Fibroblast of pulmonary artery (primary cell): Measurements from ENCODE around the gene EPS8L3.

Experiments used
- DNase-seq: peaks from one replicate; pipeline ENCODE4 v3.0.0-alpha.2; 2010; ENCODE audit warnings: low read depth
- H3K4me3 ChIP-seq: replicated peaks from 2 replicates; pipeline ENCODE4 v1.5.1; 2011; ENCODE audit warnings: low read depth, mild to moderate bottlenecking, control low read depth, low read length, moderate library complexity
- CTCF ChIP-seq: IDR thresholded peaks from 2 replicates; pipeline ENCODE4 v1.5.1; 2011; ENCODE audit warnings: mild to moderate bottlenecking, control low read depth, low read length, inconsistent platforms; ENCODE audit errors: missing control alignments

EPS8L3 gene

GRCh38 chr1:109762821-109763645, 690 bp downstream of the EPS8L3 start:
- peak; percentile 93 for DNase-seq
- no peak overlapping the region for H3K4me3 ChIP-seq
- TF ChIP-seq CTCF: no peak

DNA sequence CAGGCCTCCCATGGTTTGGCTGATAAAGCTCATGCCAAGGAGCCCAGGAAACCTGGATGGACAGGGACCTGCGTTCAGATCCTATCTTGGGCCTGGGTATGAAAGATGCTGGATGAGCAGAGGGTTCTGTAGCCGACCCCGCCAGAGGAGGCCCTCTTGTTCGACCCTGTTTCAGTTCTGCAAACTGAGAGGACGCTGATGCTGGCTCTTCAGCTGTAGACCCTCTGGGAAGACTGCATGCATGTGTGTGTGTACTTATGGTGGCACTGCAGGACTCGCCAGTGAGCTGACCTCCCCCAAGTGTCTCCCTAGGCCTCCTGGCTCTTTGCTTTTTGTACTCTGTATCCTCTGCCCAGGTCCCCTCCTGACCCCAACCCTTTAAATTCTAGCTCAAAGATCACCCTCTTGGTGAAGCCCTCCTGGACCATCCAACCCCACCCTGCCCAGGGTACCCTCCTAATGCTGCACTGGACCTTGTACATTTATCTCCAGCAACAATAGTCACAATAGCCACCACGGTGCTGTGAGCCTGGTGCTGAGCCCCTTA, 1.6 kb downstream of the EPS8L3 start:
- no peak for DNase-seq
- H3K4me3 ChIP-seq: no peak overlapping the region
- no peak for TF ChIP-seq CTCF

DNA sequence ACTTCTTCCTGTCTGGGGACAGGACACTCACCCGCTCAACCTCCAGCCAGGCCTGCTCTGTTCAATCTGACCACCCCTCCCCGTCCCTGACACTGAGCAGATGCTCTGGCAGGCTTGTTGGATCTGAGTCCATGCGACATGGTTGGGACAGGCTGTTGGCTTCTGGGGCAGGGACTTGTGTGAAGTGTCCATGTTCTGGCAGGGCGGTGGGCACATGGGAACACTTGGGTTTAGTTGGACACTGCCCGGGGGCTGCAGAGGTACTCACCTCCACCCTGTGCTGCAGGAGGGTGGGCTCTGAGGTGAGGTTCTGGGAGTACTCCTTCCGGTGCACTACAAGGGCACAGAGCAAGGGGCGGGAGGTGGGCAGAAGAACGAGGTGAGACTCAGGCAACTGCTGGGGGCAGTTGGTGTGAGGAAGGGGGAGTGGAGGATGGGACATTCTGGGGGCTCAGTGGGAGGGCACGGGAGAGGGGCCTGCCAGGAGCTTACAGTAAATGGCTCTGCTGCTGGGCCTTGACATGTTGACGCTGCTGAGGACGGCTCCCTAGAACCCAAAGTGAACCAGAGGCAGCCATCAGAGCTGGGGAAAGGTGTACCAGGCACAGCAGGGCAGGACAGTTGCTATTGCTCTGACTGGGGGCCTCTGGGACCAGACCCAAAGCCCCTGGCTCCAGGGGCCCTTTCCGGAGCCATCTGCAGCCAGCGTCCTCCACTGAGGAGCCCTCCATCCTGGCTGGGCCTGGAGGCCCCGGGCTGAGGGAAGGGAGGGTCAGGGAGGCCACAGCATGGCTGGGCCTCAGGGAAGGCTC, 2.3 kb downstream of the EPS8L3 start:
- DNase-seq: no peak
- no peak for TF ChIP-seq CTCF
- no peak overlapping the region for H3K4me3 ChIP-seq

DNA sequence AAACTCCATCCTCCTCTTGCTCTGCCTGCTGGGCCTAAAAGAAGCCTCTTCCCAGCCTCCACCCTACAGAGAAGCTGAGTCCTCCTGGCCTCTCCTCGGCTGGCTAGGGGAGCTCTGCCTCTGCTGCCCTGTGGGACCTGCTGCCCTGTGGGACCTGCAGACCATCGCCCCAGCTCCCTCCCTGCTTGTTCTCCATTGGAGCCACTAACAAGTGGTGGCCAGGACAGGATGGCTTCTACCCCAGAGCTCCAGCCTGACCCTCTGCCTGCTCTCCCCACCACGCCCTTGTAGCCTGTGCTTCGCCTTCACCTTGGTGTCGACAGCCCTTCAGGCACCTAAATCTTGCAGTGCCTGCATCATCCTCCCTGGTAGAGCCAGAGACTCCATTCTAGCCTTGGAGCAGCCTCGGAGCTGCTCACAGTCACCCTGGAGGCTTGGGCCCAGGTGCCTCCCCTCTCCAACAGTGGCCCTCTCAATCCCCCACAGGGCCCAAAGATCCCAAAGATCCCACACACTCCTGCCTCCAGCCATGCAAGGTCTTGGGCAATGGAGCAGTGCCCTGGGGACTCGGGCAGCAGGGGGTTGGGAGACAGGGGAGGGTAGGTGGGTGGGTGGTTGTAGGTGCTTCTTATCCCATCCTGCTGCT, 3.0 kb downstream of the EPS8L3 start:
- H3K4me3 ChIP-seq: no peak overlapping the region
- DNase-seq: no peak

GRCh38 chr1:109759513-109760334, 4.0 kb downstream of the EPS8L3 start:
- DNase-seq: no peak
- no peak for TF ChIP-seq CTCF

More for the DNA sequence above, 3.0 kb downstream of the EPS8L3 start:
- no peak for TF ChIP-seq CTCF

More at GRCh38 chr1:109759513-109760334, 4.0 kb downstream of the EPS8L3 start:
- H3K4me3 ChIP-seq: no peak overlapping the region
